CD4-positive, alpha-beta T cell (primary cell): ENCODE measurements around the gene TEAD4. TPM values are rescaled to one million over a fixed set of nuclear protein-coding genes. Genes with fewer than 3 reads are reported as not detected.

Source experiments
- ATAC-seq: fragments of 200-7000 bp; cut with Tn5 transposase; one replicate; pipeline ENCODE4 v1.10.0; 2022; ENCODE audit warnings: mild to moderate bottlenecking; ENCODE audit not compliant: poor library complexity
- CTCF ChIA-PET: fragments of 350-600 bp; sonication (Branson Sonifier 250); formaldehyde crosslinking; loops from one replicate; lab custom pipeline; 2021; ENCODE audit warnings: antibody characterized with exemption, inconsistent platforms; lab: Charles Lee
- POLR2A ChIA-PET: fragments of 350-600 bp; sonication (Branson Sonifier 250); formaldehyde crosslinking; loops from one replicate; lab custom pipeline; 2021; ENCODE audit warnings: antibody characterized with exemption, inconsistent platforms; lab: Charles Lee
- DNase-seq, 14 experiments: peaks; one replicate each; pipeline ENCODE4 v3.0.0-alpha.2; 2013 to 2020; ENCODE audit warnings: mixed read lengths in 2 of 14
- H3K27ac ChIP-seq, 2 donors: one replicate each; pipeline versions ENCODE4 v1.5.1 to v1.7.0; 2013; ENCODE audit warnings: low read length in 2 of 2, low read depth in 1 of 2, mild to moderate bottlenecking in 1 of 2
- H3K27me3 ChIP-seq, 2 experiments: 1 replicate in 1 of 2; 2 replicates in 1 of 2; pipeline versions ENCODE4 v1.6.1 to v1.7.0; 2013; ENCODE audit warnings: low read length in 2 of 2, control low read depth in 1 of 2, mild to moderate bottlenecking in 1 of 2, moderate library complexity in 1 of 2; ENCODE audit not compliant: insufficient read depth in 2 of 2, control insufficient read depth in 1 of 2
- H3K36me3 ChIP-seq: one replicate; pipeline ENCODE4 v1.6.1; 2013; ENCODE audit warnings: low read length, control low read depth; ENCODE audit not compliant: insufficient read depth
- H3K4me1 ChIP-seq: one replicate; pipeline ENCODE4 v1.6.1; 2013; ENCODE audit warnings: low read length, control low read depth; ENCODE audit not compliant: insufficient read depth
- H3K4me3 ChIP-seq: one replicate; pipeline ENCODE4 v1.5.1; 2013; ENCODE audit warnings: mild to moderate bottlenecking, low read length, moderate library complexity
- H3K9me3 ChIP-seq, 2 experiments: 1 replicate in 1 of 2; 2 replicates in 1 of 2; pipeline versions ENCODE4 v1.6.1 to v1.7.0; 2013; ENCODE audit warnings: low read length in 2 of 2, mild to moderate bottlenecking in 2 of 2, control low read depth in 1 of 2, moderate library complexity in 1 of 2; ENCODE audit not compliant: control insufficient read depth in 1 of 2, insufficient read depth in 1 of 2
- H3K27ac Mint-ChIP-seq: one replicate; pipeline ENCODE4 v1.8.0; 2020; ENCODE audit warnings: mixed read lengths
- H3K27me3 Mint-ChIP-seq: one replicate; pipeline ENCODE4 v1.8.0; 2021; ENCODE audit warnings: mixed read lengths
- H3K36me3 Mint-ChIP-seq: one replicate; pipeline ENCODE4 v1.8.0; 2021; ENCODE audit warnings: low read depth, mixed read lengths
- H3K4me1 Mint-ChIP-seq: one replicate; pipeline ENCODE4 v1.8.0; 2021; ENCODE audit warnings: low read depth, mixed read lengths
- H3K4me3 Mint-ChIP-seq: one replicate; pipeline ENCODE4 v1.8.0; 2020; ENCODE audit warnings: mild to moderate bottlenecking, mixed read lengths
- H3K9me3 Mint-ChIP-seq: one replicate; pipeline ENCODE4 v1.8.0; 2020; ENCODE audit warnings: mixed read lengths
- intact Hi-C, 2 experiments: fragments of 100-400 bp; cut with DNase I in 1 of 2; cut with micrococcal nuclease in 1 of 2; formaldehyde crosslinking; loops; one replicate each; pipeline versions ENCODE4 v1.15.1 to v1.9.0; 2023 to 2025; cut with DNase I, micrococcal nuclease
- total RNA-seq, 174 experiments: library from RNA in 2 of 174; stranded (reverse) in 2 of 174; gene quantifications; one replicate each; pipeline ENCODE4 v1.2.3 and lab custom pipeline; 2021 to 2026
- TF ChIP-seq, protein P1 (sequence below): fragments of 200-600 bp; IDR thresholded peaks from one replicate; pipeline ENCODE4 v1.8.0; 2022; ENCODE audit warnings: antibody characterized with exemption, mild to moderate bottlenecking

The TEAD4 gene
- total RNA-seq, 2 experiments from 2014 or later = not detected

DNA sequence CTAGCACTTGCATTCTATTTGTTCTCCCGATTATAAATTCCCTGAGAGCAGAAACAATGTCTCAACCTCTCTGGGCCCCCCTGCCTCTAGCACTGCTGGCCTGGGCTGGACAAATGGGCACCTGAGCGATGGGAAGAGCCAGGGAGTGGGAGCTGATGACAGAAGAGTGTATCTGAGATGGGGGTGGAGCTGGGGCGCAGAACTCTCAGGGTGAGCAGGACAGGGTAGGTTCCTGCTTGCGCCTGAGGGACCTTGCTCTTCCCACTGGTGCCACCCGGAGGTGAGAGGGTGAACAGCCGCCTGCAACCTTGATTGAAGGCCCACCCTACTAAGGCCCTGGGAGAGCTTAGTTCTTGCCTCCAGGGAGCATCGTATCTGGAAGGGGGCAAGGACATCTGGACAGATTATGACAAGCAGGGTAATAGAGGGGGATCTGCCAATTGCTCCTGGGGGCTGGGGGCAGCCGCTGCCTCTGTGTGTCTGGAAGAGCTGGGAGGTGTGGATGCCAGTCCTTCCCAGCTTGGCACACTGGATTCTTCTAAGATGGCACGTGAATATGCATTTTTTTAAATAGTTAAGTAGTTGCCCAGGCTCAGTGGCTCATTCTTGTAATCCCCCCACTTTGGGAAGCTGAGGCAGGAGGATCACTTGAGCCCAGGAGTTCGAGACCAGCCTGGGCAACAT lies 75.0 kb downstream of the TEAD4 start:
- Histone ChIP-seq H3K4me1 (no peaks in the 10 kb centered on the region), H3K9me3 (no peaks in the 10 kb centered on the region), H3K4me3 (no peak overlapping the region), H3K27ac (no peak overlapping the region), H3K36me3 (no peaks in the 10 kb centered on the region), H3K27me3 (peaks cover 0 to 2% of the 10 kb centered on the region in 2 experiments)
- Mint-ChIP-seq H3K9me3 (no peaks in the 10 kb centered on the region), H3K36me3 (no peaks in the 10 kb centered on the region), H3K4me1 (no peaks in the 10 kb centered on the region), H3K27ac (no peak overlapping the region), H3K27me3 (peaks cover 6% of the 10 kb centered on the region), H3K4me3 (no peak overlapping the region)
- ATAC-seq = no peak
- ChIA-PET POLR2A (no interaction called here), CTCF (no interaction called here)
- intact Hi-C loops = no loop called here
- TF ChIP-seq, protein P1, sequence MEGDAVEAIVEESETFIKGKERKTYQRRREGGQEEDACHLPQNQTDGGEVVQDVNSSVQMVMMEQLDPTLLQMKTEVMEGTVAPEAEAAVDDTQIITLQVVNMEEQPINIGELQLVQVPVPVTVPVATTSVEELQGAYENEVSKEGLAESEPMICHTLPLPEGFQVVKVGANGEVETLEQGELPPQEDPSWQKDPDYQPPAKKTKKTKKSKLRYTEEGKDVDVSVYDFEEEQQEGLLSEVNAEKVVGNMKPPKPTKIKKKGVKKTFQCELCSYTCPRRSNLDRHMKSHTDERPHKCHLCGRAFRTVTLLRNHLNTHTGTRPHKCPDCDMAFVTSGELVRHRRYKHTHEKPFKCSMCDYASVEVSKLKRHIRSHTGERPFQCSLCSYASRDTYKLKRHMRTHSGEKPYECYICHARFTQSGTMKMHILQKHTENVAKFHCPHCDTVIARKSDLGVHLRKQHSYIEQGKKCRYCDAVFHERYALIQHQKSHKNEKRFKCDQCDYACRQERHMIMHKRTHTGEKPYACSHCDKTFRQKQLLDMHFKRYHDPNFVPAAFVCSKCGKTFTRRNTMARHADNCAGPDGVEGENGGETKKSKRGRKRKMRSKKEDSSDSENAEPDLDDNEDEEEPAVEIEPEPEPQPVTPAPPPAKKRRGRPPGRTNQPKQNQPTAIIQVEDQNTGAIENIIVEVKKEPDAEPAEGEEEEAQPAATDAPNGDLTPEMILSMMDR = peak; percentile 9
- peak in 4 of 14 experiments; percentile 9 to 31 (median 23) for DNase-seq

DNA sequence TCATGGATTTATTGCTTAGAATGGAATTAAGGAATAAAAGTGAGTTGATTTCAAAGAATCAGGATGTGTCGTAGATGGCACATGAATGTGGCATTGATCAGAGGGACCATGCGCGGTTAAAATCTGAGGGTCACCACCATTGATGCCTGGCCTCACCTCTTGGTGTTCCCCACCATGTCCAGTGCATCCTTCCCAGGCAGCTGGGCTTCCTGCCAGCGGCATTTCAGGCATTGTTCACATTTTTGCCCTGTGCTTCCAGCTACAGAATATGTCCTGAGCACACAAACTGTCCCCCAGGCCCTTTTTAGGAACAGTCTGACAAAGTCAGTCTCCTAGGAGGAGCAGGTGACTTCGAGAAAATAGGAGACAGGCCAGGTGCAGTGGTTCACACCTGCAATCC lies 76.0 kb downstream of the TEAD4 start:
- ChIA-PET POLR2A (interaction anchor here (0.7 kb wide), 1 partner anchor 1966 kb away, joined by 3 read pairs; no protein-coding TSS in a partner anchor), CTCF (no interaction called here)
- no peaks in the 10 kb centered on the region for H3K9me3 Mint-ChIP-seq
- H3K27ac Mint-ChIP-seq = no peak overlapping the region
- intact Hi-C loops = no loop called here
- H3K36me3 Mint-ChIP-seq = no peaks in the 10 kb centered on the region
- H3K4me1 Mint-ChIP-seq = no peaks in the 10 kb centered on the region
- Histone ChIP-seq H3K9me3 (no peaks in the 10 kb centered on the region), H3K4me3 (no peak overlapping the region), H3K27ac (no peak overlapping the region), H3K27me3 (peaks cover 0 to 2% of the 10 kb centered on the region in 2 experiments), H3K36me3 (no peaks in the 10 kb centered on the region), H3K4me1 (no peaks in the 10 kb centered on the region)
- TF ChIP-seq, protein P1 = no peak
- H3K27me3 Mint-ChIP-seq = no peaks in the 10 kb centered on the region
- DNase-seq = no peak
- H3K4me3 Mint-ChIP-seq = no peak overlapping the region
- ATAC-seq = no peak

DNA sequence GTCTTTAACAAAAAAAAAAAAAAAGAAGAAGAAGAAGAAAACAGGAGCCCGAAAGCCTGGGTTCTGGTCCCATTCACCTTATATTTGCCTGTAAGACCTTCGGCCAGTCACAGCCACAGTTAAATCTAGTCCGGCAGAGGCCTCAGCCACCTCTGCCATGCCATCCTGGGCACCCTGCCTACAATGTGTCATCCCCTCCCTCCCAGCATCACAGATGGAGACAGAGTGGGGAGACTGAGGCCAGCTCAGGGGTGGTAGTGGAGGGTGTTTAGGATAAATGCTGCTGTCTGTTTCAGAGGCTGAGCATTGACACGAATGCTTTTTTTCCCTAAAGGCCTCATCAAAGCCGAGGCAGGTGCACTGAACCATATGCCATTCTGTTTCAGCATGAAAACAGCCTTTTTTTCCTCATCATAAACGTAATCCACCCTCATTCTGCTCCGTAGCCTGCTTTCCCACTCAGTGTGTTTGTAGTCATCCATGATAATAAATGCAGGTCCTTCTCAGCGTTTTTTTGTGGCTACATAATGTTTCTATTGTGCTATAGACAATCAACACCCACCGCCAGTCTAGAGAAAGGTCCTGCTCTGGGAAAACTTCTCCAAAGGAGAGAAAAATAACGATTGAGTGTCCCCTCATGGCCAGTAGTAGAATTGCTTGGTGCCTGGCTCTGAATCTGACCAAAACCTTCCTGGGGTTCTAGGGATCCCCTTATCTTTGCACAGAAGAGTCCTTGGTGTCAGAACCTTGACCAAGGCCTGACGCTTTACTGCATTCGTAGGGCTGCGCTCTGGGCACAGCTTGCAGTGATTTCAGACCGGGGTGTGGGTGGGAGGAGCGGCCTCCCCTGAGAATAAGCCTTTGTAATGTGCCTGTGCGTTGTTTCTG lies 76.9 kb downstream of the TEAD4 start:
- intact Hi-C loops = no loop called here
- Histone ChIP-seq H3K4me1 (no peaks in the 10 kb centered on the region), H3K36me3 (no peaks in the 10 kb centered on the region), H3K27me3 (peaks cover 0 to 2% of the 10 kb centered on the region in 2 experiments), H3K9me3 (no peaks in the 10 kb centered on the region), H3K27ac (no peak overlapping the region), H3K4me3 (no peak overlapping the region)
- no peaks in the 10 kb centered on the region for H3K27me3 Mint-ChIP-seq
- no peak for ATAC-seq
- POLR2A ChIA-PET = interaction anchor here (0.6 kb wide), 1 partner anchor 60 kb away, joined by 3 read pairs; no protein-coding TSS in a partner anchor
- DNase-seq = no peak
- H3K27ac Mint-ChIP-seq = no peak overlapping the region
- no peaks in the 10 kb centered on the region for H3K36me3 Mint-ChIP-seq
- no peak overlapping the region for H3K4me3 Mint-ChIP-seq
- H3K9me3 Mint-ChIP-seq = no peaks in the 10 kb centered on the region
- CTCF ChIA-PET = no interaction called here
- no peaks in the 10 kb centered on the region for H3K4me1 Mint-ChIP-seq
- TF ChIP-seq, protein P1 = no peak
